Gastroesophageal sphincter (tissue), 3 donors: ENCODE data around the gene IMMP2L.

Experiments
- CTCF ChIP-seq, 4 experiments: fragments of 200-600 bp in 2 of 4; fragments of 450-650 bp in 2 of 4; sonication (generic) in 1 of 4; IDR thresholded peaks; one replicate each; pipeline ENCODE4 v1.5.1; 2017 to 2019; ENCODE audit warnings: antibody characterized with exemption in 4 of 4, mild to moderate bottlenecking in 2 of 4, moderate library complexity in 2 of 4
- EP300 ChIP-seq: sonication (generic); formaldehyde crosslinking; IDR thresholded peaks from one replicate; pipeline ENCODE4 v1.6.1; 2017; ENCODE audit warnings: antibody characterized with exemption, mild to moderate bottlenecking
- POLR2A ChIP-seq, 2 donors: fragments of 450-650 bp; IDR thresholded peaks; one replicate each; pipeline ENCODE4 v1.6.1; 2017; ENCODE audit warnings: antibody characterized with exemption in 2 of 2, mild to moderate bottlenecking in 2 of 2, moderate library complexity in 1 of 2
- POLR2AphosphoS5 ChIP-seq: sonication (generic); formaldehyde crosslinking; IDR thresholded peaks from one replicate; pipeline ENCODE4 v1.6.1; 2017; ENCODE audit warnings: antibody characterized with exemption

GRCh38 chr7:111383133-111383532, 179.2 kb downstream of the IMMP2L start:
- TF ChIP-seq CTCF (IDR thresholded peaks at IDR 0.05) (no peak), POLR2A (IDR thresholded peaks at IDR 0.05) (no peak), POLR2AphosphoS5 (no peak), EP300 (no peak)
